Stimulated activated CD4-positive, alpha-beta T cell treated with anti-CD3 and anti-CD28 coated beads, Interleukin-4, amount 100 ng/mL, for 4 hours (primary cell): ENCODE data around the gene VPS37D.
"Not testable (repeated sequence)": the region's sequence is repeated elsewhere in the genome, so short reads cannot be mapped to it uniquely, and the experiment has no call there.

Source experiments
- DNase-seq, 2 experiments: peaks; one replicate each; pipeline ENCODE4 v3.0.0-alpha.2; 2020

VPS37D gene

DNA sequence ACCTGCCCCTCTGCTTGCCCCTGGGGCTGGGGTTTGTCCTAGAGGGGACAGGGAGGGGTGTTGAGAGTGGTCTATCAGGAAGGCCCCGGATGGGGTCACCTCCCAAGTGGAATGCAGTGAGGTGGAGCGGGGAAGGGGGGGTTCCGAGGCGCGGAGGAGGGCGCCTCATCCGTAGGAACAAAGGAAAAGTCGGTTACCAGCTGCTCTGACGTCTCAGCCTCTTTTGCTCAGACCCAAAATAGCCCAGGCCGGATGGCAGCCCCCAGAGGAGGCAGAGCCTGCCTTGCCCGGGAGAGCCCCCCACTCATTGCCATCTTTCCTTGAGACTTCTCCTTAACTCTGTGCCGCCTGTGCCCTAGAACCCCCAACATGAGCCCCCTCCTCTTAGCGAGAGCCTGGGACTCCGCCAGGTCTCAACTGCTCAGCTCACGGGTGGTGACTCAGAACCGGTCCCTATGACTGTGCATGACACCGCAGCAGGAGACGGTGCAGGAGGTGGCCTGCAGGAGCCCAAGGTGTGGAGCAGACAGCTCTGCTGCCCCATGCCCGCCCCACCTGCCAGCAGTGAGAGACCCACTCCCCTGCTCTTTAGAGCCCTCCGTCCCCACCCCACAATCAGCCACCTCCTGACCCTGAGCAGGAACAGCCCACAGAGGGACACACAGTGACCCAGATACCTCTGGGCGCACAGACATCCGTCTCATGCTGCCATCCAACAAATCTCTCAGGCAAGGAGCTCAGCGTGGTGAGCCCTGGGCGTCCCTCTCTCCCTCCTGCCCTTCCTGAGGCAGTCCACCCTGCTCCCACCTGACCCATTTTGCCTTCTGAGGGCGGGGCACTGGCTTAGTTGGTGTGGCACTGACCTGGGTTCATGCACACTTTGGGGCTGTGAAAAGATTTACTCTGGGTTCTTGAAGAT is 38.8 kb downstream of the VPS37D start:
- no peak for DNase-seq

GRCh38 chr7:73707045-73707631 is 39.5 kb downstream of the VPS37D start:
- DNase-seq = no peak

- DNase-seq = no peak
These were observed 41.4 kb downstream of the VPS37D start for GRCh38 chr7:73708961-73709549.

DNA sequence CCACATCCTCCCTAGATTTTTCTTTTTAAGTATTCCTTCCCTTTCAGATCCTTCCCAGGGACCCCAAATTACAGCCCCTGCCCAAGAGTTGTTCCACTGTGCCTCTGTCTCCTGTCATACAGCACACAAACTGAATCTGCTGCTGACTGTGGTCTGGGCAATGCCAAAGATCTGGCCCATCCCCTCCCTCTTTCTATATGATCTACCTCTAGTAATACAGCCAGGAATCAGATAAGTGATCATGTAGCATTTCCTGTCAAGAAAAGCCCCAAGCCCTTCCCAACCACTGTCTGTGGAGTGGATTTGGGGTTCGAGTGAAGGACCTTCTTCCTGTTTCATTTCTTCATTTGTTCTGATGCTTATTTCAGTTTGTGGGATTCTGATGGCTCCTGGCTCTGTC is 45.1 kb downstream of the VPS37D start:
- DNase-seq = no peak

DNA sequence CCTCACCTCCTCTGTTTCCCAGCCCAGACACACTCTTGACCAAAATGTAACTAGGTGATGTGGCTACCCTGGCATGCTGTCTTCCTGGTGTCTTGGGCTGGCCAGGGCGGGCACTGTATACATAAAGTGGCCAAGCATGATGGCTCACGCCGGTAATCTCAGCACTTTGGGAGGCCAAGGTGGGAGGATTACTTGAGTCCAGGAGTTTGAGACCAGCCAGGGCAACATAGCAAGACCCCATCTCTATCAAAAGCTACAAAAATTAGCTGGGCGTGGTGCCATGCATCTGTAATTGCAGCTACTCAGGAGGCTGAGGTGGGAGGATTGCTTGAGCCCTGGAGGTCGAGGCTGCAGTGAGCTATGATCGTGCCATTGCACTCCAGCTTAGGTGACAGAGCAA is 45.7 kb downstream of the VPS37D start:
- not testable (repeated sequence) for DNase-seq

DNA sequence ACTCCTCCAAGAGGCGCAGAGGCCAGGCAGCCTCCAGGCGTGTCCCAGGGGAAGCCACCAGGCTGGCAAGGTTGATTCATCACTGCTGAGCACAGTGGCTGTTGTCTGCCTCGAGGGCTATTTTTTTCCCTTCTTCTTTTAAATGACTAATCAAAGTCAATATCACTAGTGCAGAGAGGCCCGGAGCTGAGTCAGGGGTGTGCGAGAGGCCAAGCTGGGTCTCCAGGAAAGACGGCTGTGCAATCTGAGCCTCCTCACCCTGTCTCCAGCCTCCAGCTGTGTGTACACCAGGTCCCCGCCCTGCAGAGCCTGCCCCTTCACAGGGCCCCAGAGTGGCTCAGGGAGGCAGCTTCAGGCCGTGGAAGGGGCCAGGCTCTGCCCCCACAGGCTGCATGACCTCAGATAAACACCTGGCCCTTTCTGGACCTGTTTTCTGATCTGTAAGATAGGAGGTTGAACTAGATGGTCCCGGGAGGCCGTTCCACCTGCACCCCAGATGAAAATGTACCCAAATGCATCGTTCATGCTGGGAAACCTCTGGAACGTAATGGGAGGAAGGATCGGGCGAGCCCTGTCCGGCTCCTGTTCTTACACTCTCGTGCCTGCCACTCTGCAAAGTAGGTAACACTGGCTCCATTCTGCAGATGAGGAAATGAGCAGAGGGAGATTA is 48.2 kb downstream of the VPS37D start:
- DNase-seq = peak; percentile 48 to 51

GRCh38 chr7:73716318-73716890 is 48.8 kb downstream of the VPS37D start:
- DNase-seq = no peak

- DNase-seq = no peak
These were observed 49.6 kb downstream of the VPS37D start for GRCh38 chr7:73717025-73717807.

DNA sequence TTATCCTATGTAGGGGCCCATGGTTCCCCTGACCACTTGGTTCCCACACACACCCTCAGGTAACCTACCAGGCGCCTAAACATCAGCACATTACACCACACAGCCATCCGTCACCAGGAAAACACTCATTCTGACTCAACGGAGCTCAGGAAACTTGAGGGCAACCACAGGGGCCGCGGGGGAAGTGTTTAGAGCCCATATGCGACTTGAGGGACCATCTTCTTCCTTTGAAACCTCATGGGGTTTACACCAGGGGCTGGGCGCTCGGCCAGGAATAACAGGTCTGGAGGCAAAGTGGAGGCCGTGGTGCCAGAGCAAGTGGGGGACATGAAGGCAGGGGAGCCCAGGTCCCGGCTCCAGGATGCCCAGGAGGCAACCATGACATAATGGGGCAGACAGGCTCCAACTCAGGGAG is 50.4 kb downstream of the VPS37D start:
- DNase-seq = peak; percentile 64 to 78

DNA sequence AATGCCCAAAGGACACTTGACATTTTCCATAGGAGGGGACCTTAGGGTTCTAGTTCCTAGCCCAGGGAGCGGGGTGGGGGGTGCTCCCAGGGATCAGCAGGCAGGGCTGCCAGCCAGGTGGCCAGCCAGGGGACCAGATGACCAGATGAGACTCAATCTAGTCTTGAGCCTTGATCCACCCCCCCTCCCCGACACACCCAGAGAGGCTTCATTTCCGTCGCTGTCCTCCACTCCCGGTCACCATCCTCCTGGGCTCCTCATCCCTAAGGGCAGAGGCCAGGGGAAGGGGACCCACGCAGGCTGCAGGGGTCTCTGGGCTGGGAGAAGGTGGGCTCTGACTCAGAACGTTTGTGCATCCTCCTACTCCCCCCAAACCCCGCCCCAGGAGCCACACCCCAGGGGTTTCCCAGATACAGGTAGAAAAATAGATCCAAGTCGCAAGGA is 50.8 kb downstream of the VPS37D start:
- peak in 1 of 2 experiments; percentile 33 for DNase-seq

DNA sequence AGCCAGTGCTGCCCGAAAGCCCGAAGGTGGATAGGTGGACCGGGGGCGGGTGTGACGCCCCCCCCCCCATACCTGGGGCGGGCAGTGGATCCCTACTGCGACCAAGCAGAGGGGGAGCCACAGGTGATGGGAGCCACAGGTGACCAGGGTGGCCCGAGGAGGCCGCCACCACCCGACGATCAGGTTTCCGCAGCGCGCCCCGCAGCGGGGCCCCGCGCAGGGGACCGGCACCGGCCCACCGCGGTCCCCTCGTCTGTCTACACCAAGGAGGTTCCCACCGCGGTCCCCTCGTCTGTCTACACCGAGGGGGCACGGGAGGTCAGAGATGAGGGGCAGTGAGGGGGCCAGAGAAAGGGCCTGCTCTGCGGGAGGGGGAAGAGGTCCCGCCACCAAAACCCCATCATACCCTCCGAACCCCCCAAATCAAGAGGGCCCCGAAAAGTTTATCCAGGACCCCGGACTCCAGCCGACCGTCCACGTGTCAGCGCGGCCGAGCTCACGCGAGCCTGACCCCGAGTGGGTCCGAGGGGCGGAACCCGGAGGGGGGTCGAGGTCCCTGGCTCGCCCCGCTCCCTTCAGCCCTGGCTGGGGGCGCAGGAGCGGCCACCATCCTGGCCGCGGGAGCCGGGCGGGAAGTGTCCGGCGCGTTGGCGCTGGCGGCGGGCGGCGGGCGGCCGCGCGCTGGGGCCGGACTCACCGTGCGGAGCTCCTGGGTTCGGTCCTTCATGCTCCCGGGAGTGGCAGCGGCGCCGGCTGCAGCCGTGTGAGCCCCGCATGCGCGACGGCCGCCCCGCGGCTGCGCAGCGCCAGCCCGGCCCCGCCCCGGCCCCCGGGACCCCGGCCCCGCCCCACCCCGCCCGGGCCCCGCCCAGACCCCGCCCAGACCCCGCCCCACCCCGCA is 51.5 kb downstream of the VPS37D start, which contains the start of gene STX1A:
TSS of gene STX1A (minus strand) at position 765 of the 901 bp plus-strand sequence. CDS start at position 727, 38 bp downstream.
- peak; percentile 65 to 74 for DNase-seq

GRCh38 chr7:73719806-73720169 is 52.2 kb downstream of the VPS37D start:
- DNase-seq = no peak

- DNase-seq = not testable (repeated sequence)
These were observed 52.8 kb downstream of the VPS37D start for GRCh38 chr7:73720443-73720842.

GRCh38 chr7:73721377-73721817 is 53.8 kb downstream of the VPS37D start:
- no peak for DNase-seq
